PC-3 (cell line): ENCODE data around the gene SLC25A39.

Source experiments
- EZH2 ChIP-seq: fragments of 300-600 bp; sonication (generic); IDR thresholded peaks from one replicate; pipeline ENCODE4 v1.6.1; 2017; ENCODE audit warnings: antibody characterized with exemption, mild to moderate bottlenecking, low read length; ENCODE audit not compliant: unreplicated experiment
- EZH2phosphoT487 ChIP-seq: fragments of 300-600 bp; sonication (generic); IDR thresholded peaks from 2 replicates; pipeline ENCODE4 v1.6.1; 2018; ENCODE audit warnings: mild to moderate bottlenecking, antibody characterized with exemption, low read length, borderline replicate concordance
- TF ChIP-seq, protein P1 (sequence below): fragments of 300-600 bp; sonication (generic); conservative IDR thresholded peaks from 2 replicates; pipeline ENCODE4 v1.5.1; 2017; ENCODE audit warnings: antibody characterized with exemption, low read depth, mild to moderate bottlenecking, low read length

GRCh38 chr17:44281570-44281969, 43.1 kb downstream of the SLC25A39 start:
- TF ChIP-seq, protein P1, sequence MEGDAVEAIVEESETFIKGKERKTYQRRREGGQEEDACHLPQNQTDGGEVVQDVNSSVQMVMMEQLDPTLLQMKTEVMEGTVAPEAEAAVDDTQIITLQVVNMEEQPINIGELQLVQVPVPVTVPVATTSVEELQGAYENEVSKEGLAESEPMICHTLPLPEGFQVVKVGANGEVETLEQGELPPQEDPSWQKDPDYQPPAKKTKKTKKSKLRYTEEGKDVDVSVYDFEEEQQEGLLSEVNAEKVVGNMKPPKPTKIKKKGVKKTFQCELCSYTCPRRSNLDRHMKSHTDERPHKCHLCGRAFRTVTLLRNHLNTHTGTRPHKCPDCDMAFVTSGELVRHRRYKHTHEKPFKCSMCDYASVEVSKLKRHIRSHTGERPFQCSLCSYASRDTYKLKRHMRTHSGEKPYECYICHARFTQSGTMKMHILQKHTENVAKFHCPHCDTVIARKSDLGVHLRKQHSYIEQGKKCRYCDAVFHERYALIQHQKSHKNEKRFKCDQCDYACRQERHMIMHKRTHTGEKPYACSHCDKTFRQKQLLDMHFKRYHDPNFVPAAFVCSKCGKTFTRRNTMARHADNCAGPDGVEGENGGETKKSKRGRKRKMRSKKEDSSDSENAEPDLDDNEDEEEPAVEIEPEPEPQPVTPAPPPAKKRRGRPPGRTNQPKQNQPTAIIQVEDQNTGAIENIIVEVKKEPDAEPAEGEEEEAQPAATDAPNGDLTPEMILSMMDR = no peak
- TF ChIP-seq EZH2 (no peak), EZH2phosphoT487 (no peak)
